ENCODE measurements around the gene TBC1D9B. TPM values are rescaled to one million over a fixed set of nuclear protein-coding genes. Genes with fewer than 3 reads are reported as not detected.

TBC1D9B gene
- total and polyA plus RNA-seq, 2 of the 13 experiments (the other 11 are each of a cell fraction or from before 2014, with no cell fraction given), result 35.0 to 50.0 TPM

DNA sequence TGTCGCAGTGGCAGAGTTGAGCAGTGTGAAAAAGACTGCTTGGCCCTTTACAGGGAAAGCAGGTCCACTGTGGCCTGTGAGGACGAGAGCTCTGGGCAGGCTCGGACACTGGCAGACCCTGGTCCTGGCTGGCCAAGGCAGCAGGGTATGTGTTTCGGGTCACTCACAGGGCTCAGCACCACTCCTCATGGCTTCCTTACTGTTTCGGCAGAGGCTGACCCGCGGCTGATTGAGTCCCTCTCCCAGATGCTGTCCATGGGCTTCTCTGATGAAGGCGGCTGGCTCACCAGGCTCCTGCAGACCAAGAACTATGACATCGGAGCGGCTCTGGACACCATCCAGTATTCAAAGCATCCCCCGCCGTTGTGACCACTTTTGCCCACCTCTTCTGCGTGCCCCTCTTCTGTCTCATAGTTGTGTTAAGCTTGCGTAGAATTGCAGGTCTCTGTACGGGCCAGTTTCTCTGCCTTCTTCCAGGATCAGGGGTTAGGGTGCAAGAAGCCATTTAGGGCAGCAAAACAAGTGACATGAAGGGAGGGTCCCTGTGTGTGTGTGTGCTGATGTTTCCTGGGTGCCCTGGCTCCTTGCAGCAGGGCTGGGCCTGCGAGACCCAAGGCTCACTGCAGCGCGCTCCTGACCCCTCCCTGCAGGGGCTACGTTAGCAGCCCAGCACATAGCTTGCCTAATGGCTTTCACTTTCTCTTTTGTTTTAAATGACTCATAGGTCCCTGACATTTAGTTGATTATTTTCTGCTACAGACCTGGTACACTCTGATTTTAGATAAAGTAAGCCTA is 71.3 kb downstream of the TBC1D9B start:
- intact Hi-C loops (cut with micrococcal nuclease; ENCODE audit: unreplicated experiment), result no loop called here
- FAIRE-seq, result no peak
- 96% methylated on average over 13 of the region's 19 CpGs for WGBS (ENCODE audit: low lambda C conversion rate)
- TF ChIP-seq, protein P1, sequence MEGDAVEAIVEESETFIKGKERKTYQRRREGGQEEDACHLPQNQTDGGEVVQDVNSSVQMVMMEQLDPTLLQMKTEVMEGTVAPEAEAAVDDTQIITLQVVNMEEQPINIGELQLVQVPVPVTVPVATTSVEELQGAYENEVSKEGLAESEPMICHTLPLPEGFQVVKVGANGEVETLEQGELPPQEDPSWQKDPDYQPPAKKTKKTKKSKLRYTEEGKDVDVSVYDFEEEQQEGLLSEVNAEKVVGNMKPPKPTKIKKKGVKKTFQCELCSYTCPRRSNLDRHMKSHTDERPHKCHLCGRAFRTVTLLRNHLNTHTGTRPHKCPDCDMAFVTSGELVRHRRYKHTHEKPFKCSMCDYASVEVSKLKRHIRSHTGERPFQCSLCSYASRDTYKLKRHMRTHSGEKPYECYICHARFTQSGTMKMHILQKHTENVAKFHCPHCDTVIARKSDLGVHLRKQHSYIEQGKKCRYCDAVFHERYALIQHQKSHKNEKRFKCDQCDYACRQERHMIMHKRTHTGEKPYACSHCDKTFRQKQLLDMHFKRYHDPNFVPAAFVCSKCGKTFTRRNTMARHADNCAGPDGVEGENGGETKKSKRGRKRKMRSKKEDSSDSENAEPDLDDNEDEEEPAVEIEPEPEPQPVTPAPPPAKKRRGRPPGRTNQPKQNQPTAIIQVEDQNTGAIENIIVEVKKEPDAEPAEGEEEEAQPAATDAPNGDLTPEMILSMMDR (CRISPR knock-in tag; IDR thresholded peaks at IDR 0.05), result peak; percentile 35; the same call in 1 of the 2 replicates
- TF ChIP-seq RBM39 (IDR thresholded peaks at IDR 0.05; ENCODE audit: low read depth, low read length, poor library complexity, severe bottlenecking), result peak; percentile 39
- TF ChIP-seq IRF2 (CRISPR knock-in tag; IDR thresholded peaks at IDR 0.05), result peak; percentile 93
- TF ChIP-seq SIN3A (IDR thresholded peaks at IDR 0.05; ENCODE audit: borderline replicate concordance, low read depth, low read length), result no peak
- 0 out of 3 replicates have a peak, but pooled peaks have one; percentile 25 for TF ChIP-seq MXI1 (IDR thresholded peaks at IDR 0.05; ENCODE audit: borderline replicate concordance, low read depth, low read length)
- TF ChIP-seq SMYD3 (CRISPR knock-in tag; IDR thresholded peaks at IDR 0.05), result no peak
- no peak for TF ChIP-seq CBX5 (CRISPR knock-in tag; IDR thresholded peaks at IDR 0.05; ENCODE audit: borderline replicate concordance)
- peak; percentile 87 for TF ChIP-seq AGO2 (optimal IDR thresholded peaks at IDR 0.05; ENCODE audit: low read depth, low read length)
- peak; percentile 32; the same call in 1 of the 2 replicates for TF ChIP-seq POLR2AphosphoS2 (IDR thresholded peaks at IDR 0.05; ENCODE audit: low read depth, low read length)
- TF ChIP-seq POLR2G (IDR thresholded peaks at IDR 0.05; ENCODE audit: low read depth, low read length), result peak; percentile 65
- TF ChIP-seq RBFOX2 (IDR thresholded peaks at IDR 0.05; ENCODE audit: low read depth, low read length), result peak; percentile 60
- no peak for TF ChIP-seq SNRNP70 (IDR thresholded peaks at IDR 0.05; ENCODE audit: low read depth, low read length)
- no peak for TF ChIP-seq HHEX (CRISPR knock-in tag; IDR thresholded peaks at IDR 0.05)
- no peak for TF ChIP-seq IKZF1 (IDR thresholded peaks at IDR 0.05)
- peak; percentile 36 for TF ChIP-seq AGO1 (IDR thresholded peaks at IDR 0.05; ENCODE audit: low read depth, low read length, poor library complexity, severe bottlenecking)
- peak; percentile 89 for TF ChIP-seq ZBTB38 (CRISPR knock-in tag; IDR thresholded peaks at IDR 0.05)
- no peak for TF ChIP-seq WIZ (CRISPR knock-in tag; IDR thresholded peaks at IDR 0.05)
- no peak for TF ChIP-seq MZF1 (CRISPR knock-in tag; IDR thresholded peaks at IDR 0.05; ENCODE audit: borderline replicate concordance)
- peak; percentile 40 for TF ChIP-seq FOSL2 (CRISPR knock-in tag; IDR thresholded peaks at IDR 0.05)
- TF ChIP-seq, protein P2, sequence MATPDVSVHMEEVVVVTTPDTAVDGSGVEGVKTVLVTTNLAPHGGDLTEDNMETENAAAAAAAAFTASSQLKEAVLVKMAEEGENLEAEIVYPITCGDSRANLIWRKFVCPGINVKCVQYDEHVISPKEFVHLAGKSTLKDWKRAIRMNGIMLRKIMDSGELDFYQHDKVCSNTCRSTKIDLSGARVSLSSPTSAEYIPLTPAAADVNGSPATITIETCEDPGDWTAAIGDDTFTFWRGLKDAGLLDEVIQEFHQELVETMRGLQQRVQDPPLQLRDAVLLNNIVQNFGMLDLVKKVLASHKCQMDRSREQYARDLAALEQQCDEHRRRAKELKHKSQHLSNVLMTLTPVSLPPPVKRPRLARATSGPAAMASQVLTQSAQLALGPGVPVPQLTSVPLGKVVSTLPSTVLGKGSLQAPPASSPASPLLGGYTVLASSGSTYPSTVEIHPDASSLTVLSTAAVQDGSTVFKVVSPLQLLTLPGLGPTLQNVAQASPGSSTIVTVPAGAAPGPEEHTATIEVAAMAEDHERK (CRISPR knock-in tag; IDR thresholded peaks at IDR 0.05; ENCODE audit: low read depth), result no peak

More for the DNA sequence above, 71.3 kb downstream of the TBC1D9B start:
- H4K20me1 ChIP-seq (ENCODE audit: insufficient read depth, low read length), result peaks cover 20% of the 10 kb centered on the region; the same call in 1 of the 2 replicates
- H3K4me1 ChIP-seq (ENCODE audit: insufficient read depth, low read length), result peaks cover 14% of the 10 kb centered on the region
- H3K9ac ChIP-seq (ENCODE audit: insufficient read depth, low read depth, low read length), result no peak overlapping the region
- POLR2A ChIA-PET, result interaction anchor here (0.9 to 4.3 kb wide), 8 partner anchors 10 to 34 kb away, joined by 3 to 19 read pairs (median 6); partner anchors contain the start of gene SQSTM1
- no peaks in the 10 kb centered on the region for H3K9me3 ChIP-seq (ENCODE audit: low read length)
- H3K36me3 ChIP-seq (replicated peaks in 1 of 2; ENCODE audit: control insufficient read depth in 1 of 2, insufficient read depth in 2 of 2, low read length in 2 of 2), result peaks cover 27 to 53% of the 10 kb centered on the region in 2 experiments
- H3K27me3 ChIP-seq (ENCODE audit: control insufficient read depth in 1 of 2, insufficient read depth in 2 of 2, low read length in 2 of 2), result no peaks in the 10 kb centered on the region
- no peaks in the 10 kb centered on the region for H3K79me2 ChIP-seq (ENCODE audit: insufficient read depth, low read length)
- ATAC-seq, result peak; percentile 8
- H3K4me2 ChIP-seq (ENCODE audit: low read depth, low read length), result no peak overlapping the region
- H3K4me3 ChIP-seq (replicated peaks in 1 of 3; ENCODE audit: insufficient read depth in 1 of 3, low read depth in 2 of 3, low read length in 3 of 3), result no peak overlapping the region
- H3K27ac ChIP-seq (ENCODE audit: extremely low read length, insufficient read depth, low read length), result no peak overlapping the region
- no peak for DNase-seq (ENCODE audit: low spot score)
- CTCF ChIA-PET (ENCODE audit: low intra/inter-chr PET ratio, low total read pairs), result interaction anchor here (1.9 kb wide), 1 partner anchor 34 kb away, joined by 5 read pairs; no protein-coding TSS in a partner anchor
- in situ Hi-C loops (cut with HindIII; ENCODE audit: extremely low pct_ligation_motif_present, low pct_unique_long_range_greater_than_20kb), result no loop called here
- BruUV-seq (replicated peaks), result TSS peak; percentile 25
- H2AFZ ChIP-seq (ENCODE audit: low read length), result no peak overlapping the region

All from HepG2 (cell line).